Measurements from ENCODE around the gene SPOCK1.

- TF ChIP-seq EZH2 (IDR thresholded peaks at IDR 0.05; ENCODE audit: borderline replicate concordance, low read depth, low read length, severe bottlenecking) = no peak
- TF ChIP-seq, protein P1, sequence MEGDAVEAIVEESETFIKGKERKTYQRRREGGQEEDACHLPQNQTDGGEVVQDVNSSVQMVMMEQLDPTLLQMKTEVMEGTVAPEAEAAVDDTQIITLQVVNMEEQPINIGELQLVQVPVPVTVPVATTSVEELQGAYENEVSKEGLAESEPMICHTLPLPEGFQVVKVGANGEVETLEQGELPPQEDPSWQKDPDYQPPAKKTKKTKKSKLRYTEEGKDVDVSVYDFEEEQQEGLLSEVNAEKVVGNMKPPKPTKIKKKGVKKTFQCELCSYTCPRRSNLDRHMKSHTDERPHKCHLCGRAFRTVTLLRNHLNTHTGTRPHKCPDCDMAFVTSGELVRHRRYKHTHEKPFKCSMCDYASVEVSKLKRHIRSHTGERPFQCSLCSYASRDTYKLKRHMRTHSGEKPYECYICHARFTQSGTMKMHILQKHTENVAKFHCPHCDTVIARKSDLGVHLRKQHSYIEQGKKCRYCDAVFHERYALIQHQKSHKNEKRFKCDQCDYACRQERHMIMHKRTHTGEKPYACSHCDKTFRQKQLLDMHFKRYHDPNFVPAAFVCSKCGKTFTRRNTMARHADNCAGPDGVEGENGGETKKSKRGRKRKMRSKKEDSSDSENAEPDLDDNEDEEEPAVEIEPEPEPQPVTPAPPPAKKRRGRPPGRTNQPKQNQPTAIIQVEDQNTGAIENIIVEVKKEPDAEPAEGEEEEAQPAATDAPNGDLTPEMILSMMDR (IDR thresholded peaks at IDR 0.05; ENCODE audit: borderline replicate concordance, extremely low read depth, low read length, poor library complexity, severe bottlenecking) = no peak
Observed at GRCh38 chr5:137263371-137264005, 235.6 kb downstream of the SPOCK1 start.
